ENCODE data around the gene MTERF4.

MTERF4 gene

GRCh38 chr2:241074065-241074818 lies 27.8 kb downstream of the MTERF4 start:
- no peak for TF ChIP-seq CTCF (IDR thresholded peaks at IDR 0.05; ENCODE audit: low read depth, low read length)
- DNase-seq (ENCODE audit: extremely low read depth, low read depth), result no peak

GRCh38 chr2:241073166-241074064 lies 28.7 kb downstream of the MTERF4 start:
- DNase-seq (ENCODE audit: extremely low read depth, low read depth), result no peak
- no peak for TF ChIP-seq CTCF (IDR thresholded peaks at IDR 0.05; ENCODE audit: low read depth, low read length)

GRCh38 chr2:241072553-241073165 lies 29.4 kb downstream of the MTERF4 start:
- TF ChIP-seq CTCF (IDR thresholded peaks at IDR 0.05; ENCODE audit: low read depth, low read length), result no peak

GRCh38 chr2:241072151-241072550 lies 29.9 kb downstream of the MTERF4 start:
- TF ChIP-seq CTCF (IDR thresholded peaks at IDR 0.05; ENCODE audit: low read depth, low read length), result no peak
- DNase-seq (ENCODE audit: extremely low read depth, low read depth), result no peak

More at GRCh38 chr2:241072553-241073165, 29.4 kb downstream of the MTERF4 start:
- no peak for DNase-seq (ENCODE audit: extremely low read depth, low read depth)

DNA sequence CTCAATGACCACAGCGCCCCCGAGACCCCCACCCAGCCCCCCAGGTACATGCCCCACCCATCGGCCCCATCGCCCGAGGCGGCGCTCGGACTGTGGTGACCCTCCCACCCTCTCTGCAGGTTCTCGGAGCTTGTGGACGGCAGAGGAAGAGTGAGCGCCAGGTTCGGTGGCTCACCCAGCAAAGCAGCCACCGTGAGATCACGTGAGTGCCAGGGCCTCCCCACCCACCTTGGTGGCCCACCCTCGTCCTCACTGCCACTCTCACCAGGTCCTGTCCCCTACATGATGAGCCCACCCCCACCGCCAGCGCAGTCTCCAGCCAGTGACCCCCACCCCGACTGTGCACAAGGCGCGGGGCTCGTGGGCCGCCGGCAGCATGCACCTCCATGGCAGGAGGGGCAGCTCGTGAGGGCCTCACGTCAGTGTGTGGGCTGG lies 30.4 kb downstream of the MTERF4 start:
- no peak for DNase-seq (ENCODE audit: extremely low read depth, low read depth)
- no peak for TF ChIP-seq CTCF (IDR thresholded peaks at IDR 0.05; ENCODE audit: low read depth, low read length)

DNA sequence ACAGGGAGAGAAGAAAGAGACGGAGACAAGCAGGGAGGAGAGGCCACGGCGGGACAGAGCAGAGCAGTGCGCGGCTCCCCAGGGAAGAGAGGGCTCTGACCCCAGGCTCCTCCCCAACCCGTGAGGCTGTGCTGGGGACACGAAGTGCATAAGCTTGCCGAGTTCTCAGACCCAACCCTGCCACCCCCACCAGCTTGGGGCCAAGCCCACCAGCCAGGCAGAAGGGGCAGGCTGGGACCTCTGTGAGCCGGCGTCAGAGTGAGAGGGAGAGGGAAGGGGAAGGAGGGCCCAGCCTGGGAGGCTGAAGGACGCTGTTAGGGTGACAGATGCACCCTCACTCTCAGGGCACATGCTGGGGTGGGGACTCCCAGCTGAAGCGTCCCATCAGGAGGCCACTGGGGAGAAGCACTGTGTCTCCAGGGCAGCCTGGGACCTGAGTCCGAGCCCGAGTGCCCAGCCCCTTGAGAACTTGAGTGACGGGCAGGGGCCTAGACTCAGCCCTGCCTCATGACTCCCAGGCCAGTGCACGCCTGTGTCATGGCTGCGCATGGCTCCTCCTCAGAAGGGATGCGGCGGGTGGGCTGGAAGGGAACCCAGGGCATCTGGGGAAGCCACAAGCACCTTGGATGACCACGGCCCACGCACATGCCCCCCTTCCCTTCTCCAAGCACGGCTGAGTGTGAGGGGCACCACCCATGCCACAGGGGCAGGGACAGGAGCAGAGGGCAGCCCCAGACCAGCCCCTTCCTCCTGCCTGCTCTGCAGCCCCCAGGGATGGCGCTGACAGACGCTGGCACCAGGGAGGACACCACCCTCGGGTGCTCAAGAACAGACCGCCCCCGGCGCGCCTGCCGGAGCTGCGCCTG lies 31.0 kb downstream of the MTERF4 start:
- no peak for TF ChIP-seq CTCF (IDR thresholded peaks at IDR 0.05; ENCODE audit: low read depth, low read length)
- DNase-seq (ENCODE audit: extremely low read depth, low read depth), result no peak

Measured in AG09319 (cell line).